ENCODE measurements around the gene EGFL6. TPM values are rescaled to one million over a fixed set of nuclear protein-coding genes. Genes with fewer than 3 reads are reported as not detected.

The EGFL6 gene
- total RNA-seq, 6 experiments from 2014 or later = not detected

DNA sequence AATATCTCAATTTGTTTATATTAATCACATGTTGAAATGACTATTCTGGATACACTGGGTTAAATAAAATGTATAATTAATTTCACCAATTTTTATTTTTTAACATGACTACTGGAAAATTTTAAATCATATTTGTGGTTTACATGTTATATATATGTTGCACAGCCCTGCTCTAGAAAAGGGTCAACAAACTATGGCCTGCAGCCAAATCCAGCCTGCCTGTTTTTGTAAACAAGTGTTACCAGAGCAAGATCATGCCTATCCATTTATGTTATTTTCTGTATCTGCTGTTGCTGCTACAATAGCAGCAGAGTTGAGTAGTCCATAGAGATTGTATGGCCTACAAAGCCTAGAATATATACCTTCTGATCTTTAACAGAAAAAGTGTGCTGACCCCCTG is 84.7 kb downstream of the EGFL6 start:
- no peak for DNase-seq
- Histone ChIP-seq H3K9me3 (no peaks in the 10 kb centered on the region), H3K27me3 (no peaks in the 10 kb centered on the region), H3K4me3 (peak overlapping the region in 1 of 3 donors; percentile 70), H3K27ac (peak overlapping the region in 2 of 3 donors; percentile 76 to 83), H3K4me1 (peaks cover 0 to 20% (median 8%) of the 10 kb centered on the region in 4 donors), H3K36me3 (no peaks in the 10 kb centered on the region)
- no peak for TF ChIP-seq POLR2A (IDR thresholded peaks at IDR 0.05)
- TF ChIP-seq, protein P1, sequence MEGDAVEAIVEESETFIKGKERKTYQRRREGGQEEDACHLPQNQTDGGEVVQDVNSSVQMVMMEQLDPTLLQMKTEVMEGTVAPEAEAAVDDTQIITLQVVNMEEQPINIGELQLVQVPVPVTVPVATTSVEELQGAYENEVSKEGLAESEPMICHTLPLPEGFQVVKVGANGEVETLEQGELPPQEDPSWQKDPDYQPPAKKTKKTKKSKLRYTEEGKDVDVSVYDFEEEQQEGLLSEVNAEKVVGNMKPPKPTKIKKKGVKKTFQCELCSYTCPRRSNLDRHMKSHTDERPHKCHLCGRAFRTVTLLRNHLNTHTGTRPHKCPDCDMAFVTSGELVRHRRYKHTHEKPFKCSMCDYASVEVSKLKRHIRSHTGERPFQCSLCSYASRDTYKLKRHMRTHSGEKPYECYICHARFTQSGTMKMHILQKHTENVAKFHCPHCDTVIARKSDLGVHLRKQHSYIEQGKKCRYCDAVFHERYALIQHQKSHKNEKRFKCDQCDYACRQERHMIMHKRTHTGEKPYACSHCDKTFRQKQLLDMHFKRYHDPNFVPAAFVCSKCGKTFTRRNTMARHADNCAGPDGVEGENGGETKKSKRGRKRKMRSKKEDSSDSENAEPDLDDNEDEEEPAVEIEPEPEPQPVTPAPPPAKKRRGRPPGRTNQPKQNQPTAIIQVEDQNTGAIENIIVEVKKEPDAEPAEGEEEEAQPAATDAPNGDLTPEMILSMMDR (IDR thresholded peaks at IDR 0.05) = no peak
- intact Hi-C loops (cut with DNase I) = loop anchor here in 1 of 2 donors (10.0 kb wide), 1 partner anchor 381 kb away; no protein-coding TSS in a partner anchor
- ATAC-seq = no peak

DNA sequence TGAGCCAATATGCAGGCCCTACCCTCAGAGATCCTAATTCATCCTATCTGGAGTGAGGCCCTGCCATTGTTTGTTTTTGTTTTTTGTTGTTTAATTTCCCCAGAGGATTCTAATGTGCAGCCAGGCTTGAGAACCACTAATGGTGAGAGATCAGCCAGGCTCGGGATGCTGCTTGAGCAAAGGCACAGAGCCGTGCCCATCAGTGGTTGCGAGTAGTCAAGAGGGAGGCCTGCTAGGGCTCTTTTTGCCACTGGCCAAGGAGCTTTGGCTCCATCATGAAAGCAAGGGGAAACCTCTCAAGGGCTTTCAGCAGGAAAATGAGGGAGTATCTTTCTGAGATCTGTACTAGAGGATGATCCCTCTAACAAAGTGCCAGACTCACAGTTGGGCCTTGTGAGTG is 86.3 kb downstream of the EGFL6 start:
- no peaks in the 10 kb centered on the region for H3K27me3 ChIP-seq
- 83% methylated on average over 3 of the region's 3 CpGs for WGBS (ENCODE audit: insufficient coverage, low coverage, low lambda C conversion rate, missing lambda C conversion rate)
- H3K4me1 ChIP-seq = peaks cover 0 to 23% (median 8%) of the 10 kb centered on the region in 4 donors
- no peaks in the 10 kb centered on the region for H3K9me3 ChIP-seq
- ATAC-seq (no peak), DNase-seq (no peak)
- no peak for TF ChIP-seq POLR2A (IDR thresholded peaks at IDR 0.05)
- TF ChIP-seq, protein P1 (IDR thresholded peaks at IDR 0.05) = no peak
- no peak overlapping the region for H3K27ac ChIP-seq
- H3K4me3 ChIP-seq = no peak overlapping the region
- intact Hi-C loops (cut with DNase I) = loop anchor here (5.0 to 10.0 kb wide), 2 partner anchors 377 to 379 kb away; no protein-coding TSS in a partner anchor
- H3K36me3 ChIP-seq = peaks cover 0 to 4% (median 0%) of the 10 kb centered on the region in 4 donors

DNA sequence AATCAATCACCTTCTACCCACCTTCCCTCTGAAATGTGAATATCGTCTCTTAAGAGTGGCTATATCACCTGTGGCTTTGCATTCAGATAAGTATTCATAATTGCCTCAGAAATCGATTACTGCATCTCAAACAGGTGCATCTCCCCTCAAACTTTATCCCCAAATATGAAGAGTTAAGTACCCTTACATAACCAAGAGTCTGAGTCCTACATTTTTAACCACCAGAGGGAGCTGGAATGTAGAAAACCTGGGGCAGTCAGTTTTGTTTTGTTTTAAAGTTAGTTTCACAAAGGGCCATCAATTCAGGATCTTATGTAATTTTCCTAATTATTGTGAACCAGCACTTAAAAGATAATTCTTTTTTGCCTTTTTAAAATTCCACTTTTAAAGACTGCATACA is 89.2 kb downstream of the EGFL6 start:
- H3K4me1 ChIP-seq = peaks cover 0 to 14% (median 3%) of the 10 kb centered on the region in 4 donors
- peaks cover 0 to 4% (median 2%) of the 10 kb centered on the region in 4 donors for H3K36me3 ChIP-seq
- intact Hi-C loops (cut with DNase I) = loop anchor here (5.0 to 10.0 kb wide), 2 partner anchors 374 to 376 kb away; no protein-coding TSS in a partner anchor
- H3K4me3 ChIP-seq = no peak overlapping the region
- H3K27ac ChIP-seq = peak overlapping the region in 2 of 3 donors; percentile 24 to 44
- TF ChIP-seq POLR2A (IDR thresholded peaks at IDR 0.05) = no peak
- TF ChIP-seq, protein P1 (IDR thresholded peaks at IDR 0.05) = peak; percentile 70 to 83 (median 80)
- DNase-seq (no peak), ATAC-seq (peak; percentile 71 to 87 (median 80))
- 7% methylated on average over 2 of the region's 2 CpGs for WGBS (ENCODE audit: insufficient coverage, low coverage, low lambda C conversion rate, missing lambda C conversion rate)
- no peaks in the 10 kb centered on the region for H3K9me3 ChIP-seq
- H3K27me3 ChIP-seq = no peaks in the 10 kb centered on the region

DNA sequence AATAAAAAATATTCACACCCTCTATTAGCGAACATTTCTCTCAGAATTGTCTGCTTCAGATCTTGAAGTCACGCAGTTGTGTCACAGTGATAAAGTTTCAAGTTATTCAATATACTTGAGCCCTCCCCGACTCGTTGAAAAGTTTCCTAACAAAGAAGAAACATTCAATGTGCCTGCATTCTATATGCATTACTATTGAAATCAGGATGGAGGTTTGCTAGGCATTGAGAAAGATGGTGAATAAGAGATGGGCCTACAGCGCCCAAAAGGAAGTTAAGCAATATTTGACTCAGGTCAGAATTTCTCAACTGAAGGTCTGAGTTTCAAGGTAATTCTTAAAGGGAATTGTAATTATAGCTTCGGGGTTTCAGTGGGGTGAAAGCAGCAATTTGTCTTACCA is 89.7 kb downstream of the EGFL6 start:
- intact Hi-C loops (cut with DNase I) = loop anchor here (5.0 to 10.0 kb wide), 2 partner anchors 373 to 376 kb away; no protein-coding TSS in a partner anchor
- DNase-seq = no peak

More for the DNA sequence above, 89.7 kb downstream of the EGFL6 start:
- H3K4me1 ChIP-seq = peaks cover 0 to 9% (median under 1%) of the 10 kb centered on the region in 4 donors
- H3K9me3 ChIP-seq = no peaks in the 10 kb centered on the region
- peak overlapping the region in 2 of 3 donors; percentile 24 to 44 for H3K27ac ChIP-seq
- no peaks in the 10 kb centered on the region for H3K27me3 ChIP-seq
- peak in 3 of 4 donors; percentile 59 to 73 (median 62) for ATAC-seq
- H3K4me3 ChIP-seq = no peak overlapping the region
- no peak for TF ChIP-seq POLR2A (IDR thresholded peaks at IDR 0.05)
- TF ChIP-seq, protein P1 (IDR thresholded peaks at IDR 0.05) = no peak
- 20% methylated on average over 6 of the region's 6 CpGs for WGBS (ENCODE audit: insufficient coverage, low coverage, low lambda C conversion rate, missing lambda C conversion rate)
- peaks cover 0 to 4% (median 2%) of the 10 kb centered on the region in 4 donors for H3K36me3 ChIP-seq
